ENCODE data around the gene VPS52.
"Not testable (repeated sequence)": the region's sequence is repeated elsewhere in the genome, so short reads cannot be mapped to it uniquely, and the experiment has no call there.

Gene VPS52

GRCh38 chr6:33251395-33252012 lies 20.2 kb downstream of the VPS52 start:
- DNase-seq (ENCODE audit: low read depth in 4 of 4, low spot score in 1 of 4): no peak

- no peak for DNase-seq (ENCODE audit: low read depth in 4 of 4, low spot score in 1 of 4)
Observed at GRCh38 chr6:33250731-33251130, 20.9 kb downstream of the VPS52 start.

GRCh38 chr6:33249732-33250630 lies 21.7 kb downstream of the VPS52 start:
- DNase-seq (ENCODE audit: low read depth in 4 of 4, low spot score in 1 of 4): no peak

GRCh38 chr6:33248932-33249731 lies 22.5 kb downstream of the VPS52 start:
- DNase-seq (ENCODE audit: low read depth in 4 of 4, low spot score in 1 of 4): peak; percentile 84 to 96 (median 86)

- DNase-seq (ENCODE audit: low read depth in 4 of 4, low spot score in 1 of 4): peak in 1 of 4 experiments; percentile 24
Observed at GRCh38 chr6:33248643-33248931, 23.1 kb downstream of the VPS52 start.

GRCh38 chr6:33247977-33248642 lies 23.6 kb downstream of the VPS52 start:
- peak; percentile 79 to 91 (median 86) for DNase-seq (ENCODE audit: low read depth in 4 of 4, low spot score in 1 of 4)

- no peak for DNase-seq (ENCODE audit: low read depth in 4 of 4, low spot score in 1 of 4)
Observed at GRCh38 chr6:33243476-33243875, 28.2 kb downstream of the VPS52 start.

GRCh38 chr6:33241968-33242367 lies 29.7 kb downstream of the VPS52 start:
- DNase-seq (ENCODE audit: low read depth in 4 of 4, low spot score in 1 of 4): no peak

GRCh38 chr6:33237741-33238140 lies 33.9 kb downstream of the VPS52 start:
- no peak for DNase-seq (ENCODE audit: low read depth in 4 of 4, low spot score in 1 of 4)

- no peak for DNase-seq (ENCODE audit: low read depth in 4 of 4, low spot score in 1 of 4)
Observed at GRCh38 chr6:33236852-33237251, 34.8 kb downstream of the VPS52 start.

- DNase-seq (ENCODE audit: low read depth in 4 of 4, low spot score in 1 of 4): no peak
Observed at GRCh38 chr6:33236328-33236727, 35.3 kb downstream of the VPS52 start.

GRCh38 chr6:33235221-33235634 lies 36.4 kb downstream of the VPS52 start:
- DNase-seq (ENCODE audit: low read depth in 4 of 4, low spot score in 1 of 4): no peak

- not testable (repeated sequence) for DNase-seq (ENCODE audit: low read depth in 4 of 4, low spot score in 1 of 4)
Observed at GRCh38 chr6:33226503-33227120, 45.1 kb downstream of the VPS52 start.

GRCh38 chr6:33217681-33218080 lies 54.0 kb downstream of the VPS52 start:
- DNase-seq (ENCODE audit: low read depth in 4 of 4, low spot score in 1 of 4): no peak

- DNase-seq (ENCODE audit: low read depth in 4 of 4, low spot score in 1 of 4): no peak
Observed at GRCh38 chr6:33217246-33217645, 54.4 kb downstream of the VPS52 start.

GRCh38 chr6:33216117-33216649 lies 55.5 kb downstream of the VPS52 start:
- no peak for DNase-seq (ENCODE audit: low read depth in 4 of 4, low spot score in 1 of 4)

- DNase-seq (ENCODE audit: low read depth in 4 of 4, low spot score in 1 of 4): no peak
Observed at GRCh38 chr6:33215271-33216116, 56.2 kb downstream of the VPS52 start.

GRCh38 chr6:33213989-33214335 lies 57.7 kb downstream of the VPS52 start:
- DNase-seq (ENCODE audit: low read depth in 4 of 4, low spot score in 1 of 4): no peak

GRCh38 chr6:33213166-33213988 lies 58.3 kb downstream of the VPS52 start:
- no peak for DNase-seq (ENCODE audit: low read depth in 4 of 4, low spot score in 1 of 4)

All from stimulated activated CD4-positive, alpha-beta T cell treated with anti-CD3 and anti-CD28 coated beads, Interleukin-1b, Interleukin-23, amount 100 ng/mL, for 24 hours (primary cell).